ENCODE data around the gene GLT6D1.

Gene GLT6D1

DNA sequence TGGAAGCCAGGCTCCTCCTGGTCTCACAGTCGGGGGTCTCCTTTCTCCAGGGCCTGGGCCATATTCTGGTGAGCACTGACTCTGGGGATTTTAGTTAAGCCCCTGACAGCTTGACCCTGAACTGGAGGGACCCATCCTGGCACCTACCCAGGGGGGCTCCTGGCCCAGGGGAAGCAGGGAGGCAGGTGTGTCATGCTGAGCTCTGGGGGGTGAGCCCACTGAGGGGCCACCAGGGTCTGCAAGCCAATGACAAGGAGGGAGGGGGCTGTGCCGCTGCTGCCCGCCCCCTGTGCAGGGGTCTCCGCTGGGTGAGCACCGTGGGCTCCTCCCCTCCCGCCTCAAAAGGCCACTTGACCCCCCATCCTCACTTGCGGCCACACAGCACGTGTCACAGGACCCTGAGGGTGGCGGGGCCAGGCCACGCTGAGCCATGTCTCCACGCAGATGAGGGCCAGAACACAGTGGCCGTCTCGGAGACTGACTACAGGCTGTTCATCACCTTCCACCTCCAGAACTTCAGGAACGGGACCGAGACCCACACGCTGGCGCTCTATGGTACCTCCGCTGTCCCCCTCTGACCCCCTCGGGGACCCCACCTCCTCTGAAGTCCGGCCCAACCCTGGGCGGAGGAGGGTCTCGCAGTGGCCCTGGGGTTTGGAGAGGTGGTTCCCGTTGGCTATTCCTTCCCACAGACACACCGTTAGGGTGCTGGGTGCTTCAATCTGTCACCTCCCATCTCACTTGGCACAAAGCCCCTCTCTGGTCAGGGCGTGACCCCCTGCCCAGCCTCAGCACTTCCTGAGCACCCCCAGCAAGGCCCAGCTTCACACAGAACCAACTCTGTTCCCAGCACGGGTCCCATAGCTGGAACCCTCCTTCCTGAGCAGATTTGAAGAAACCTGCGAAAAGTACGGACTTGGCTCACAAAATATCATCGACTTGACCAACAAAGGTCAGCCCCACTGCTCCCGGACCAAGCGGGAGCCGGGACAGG lies 25.8 kb upstream of the GLT6D1 start:
- Histone ChIP-seq H3K36me3 (ENCODE audit: low read depth) (no peaks in the 10 kb centered on the region), H3K4me1 (ENCODE audit: insufficient read depth, poor library complexity, severe bottlenecking) (no peaks in the 10 kb centered on the region), H3K27me3 (ENCODE audit: insufficient read depth, poor library complexity, severe bottlenecking) (peaks cover 5% of the 10 kb centered on the region), H3K4me3 (ENCODE audit: severe bottlenecking) (no peak overlapping the region), H3K27ac (ENCODE audit: poor library complexity, severe bottlenecking) (no peak overlapping the region), H3K9me3 (ENCODE audit: severe bottlenecking) (no peaks in the 10 kb centered on the region)
- no peak for ATAC-seq (ENCODE audit: low read depth)
- DNase-seq (ENCODE audit: low spot score): no peak
- TF ChIP-seq, protein P1, sequence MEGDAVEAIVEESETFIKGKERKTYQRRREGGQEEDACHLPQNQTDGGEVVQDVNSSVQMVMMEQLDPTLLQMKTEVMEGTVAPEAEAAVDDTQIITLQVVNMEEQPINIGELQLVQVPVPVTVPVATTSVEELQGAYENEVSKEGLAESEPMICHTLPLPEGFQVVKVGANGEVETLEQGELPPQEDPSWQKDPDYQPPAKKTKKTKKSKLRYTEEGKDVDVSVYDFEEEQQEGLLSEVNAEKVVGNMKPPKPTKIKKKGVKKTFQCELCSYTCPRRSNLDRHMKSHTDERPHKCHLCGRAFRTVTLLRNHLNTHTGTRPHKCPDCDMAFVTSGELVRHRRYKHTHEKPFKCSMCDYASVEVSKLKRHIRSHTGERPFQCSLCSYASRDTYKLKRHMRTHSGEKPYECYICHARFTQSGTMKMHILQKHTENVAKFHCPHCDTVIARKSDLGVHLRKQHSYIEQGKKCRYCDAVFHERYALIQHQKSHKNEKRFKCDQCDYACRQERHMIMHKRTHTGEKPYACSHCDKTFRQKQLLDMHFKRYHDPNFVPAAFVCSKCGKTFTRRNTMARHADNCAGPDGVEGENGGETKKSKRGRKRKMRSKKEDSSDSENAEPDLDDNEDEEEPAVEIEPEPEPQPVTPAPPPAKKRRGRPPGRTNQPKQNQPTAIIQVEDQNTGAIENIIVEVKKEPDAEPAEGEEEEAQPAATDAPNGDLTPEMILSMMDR (IDR thresholded peaks at IDR 0.05; ENCODE audit: poor library complexity, severe bottlenecking): no peak

DNA sequence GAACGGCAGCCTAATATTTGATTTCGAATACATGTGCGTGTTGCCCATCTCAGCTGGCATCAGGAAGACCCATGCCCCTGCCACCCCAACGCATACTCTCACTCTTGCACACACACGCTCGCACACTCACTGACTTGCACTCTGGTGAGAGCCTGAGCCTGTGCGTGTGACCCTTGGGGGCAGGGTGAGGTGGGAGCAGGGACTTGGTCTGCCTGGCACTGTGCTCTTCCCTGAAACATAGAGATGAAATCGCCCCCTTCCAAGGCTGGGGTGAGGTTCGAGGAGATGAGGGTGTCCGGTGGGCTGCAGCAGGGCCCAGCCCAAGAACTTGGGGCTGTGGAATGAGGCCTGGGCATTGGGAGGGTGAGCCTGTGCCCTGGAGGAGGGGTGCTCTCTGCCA lies 24.9 kb upstream of the GLT6D1 start:
- Histone ChIP-seq H3K27ac (ENCODE audit: poor library complexity, severe bottlenecking) (no peak overlapping the region), H3K27me3 (ENCODE audit: insufficient read depth, poor library complexity, severe bottlenecking) (peaks cover 5% of the 10 kb centered on the region), H3K36me3 (ENCODE audit: low read depth) (no peaks in the 10 kb centered on the region), H3K4me3 (ENCODE audit: severe bottlenecking) (no peak overlapping the region), H3K9me3 (ENCODE audit: severe bottlenecking) (no peaks in the 10 kb centered on the region), H3K4me1 (ENCODE audit: insufficient read depth, poor library complexity, severe bottlenecking) (no peaks in the 10 kb centered on the region)
- TF ChIP-seq, protein P1 (IDR thresholded peaks at IDR 0.05; ENCODE audit: poor library complexity, severe bottlenecking): no peak
- ATAC-seq (ENCODE audit: low read depth) (no peak), DNase-seq (ENCODE audit: low spot score) (no peak)

DNA sequence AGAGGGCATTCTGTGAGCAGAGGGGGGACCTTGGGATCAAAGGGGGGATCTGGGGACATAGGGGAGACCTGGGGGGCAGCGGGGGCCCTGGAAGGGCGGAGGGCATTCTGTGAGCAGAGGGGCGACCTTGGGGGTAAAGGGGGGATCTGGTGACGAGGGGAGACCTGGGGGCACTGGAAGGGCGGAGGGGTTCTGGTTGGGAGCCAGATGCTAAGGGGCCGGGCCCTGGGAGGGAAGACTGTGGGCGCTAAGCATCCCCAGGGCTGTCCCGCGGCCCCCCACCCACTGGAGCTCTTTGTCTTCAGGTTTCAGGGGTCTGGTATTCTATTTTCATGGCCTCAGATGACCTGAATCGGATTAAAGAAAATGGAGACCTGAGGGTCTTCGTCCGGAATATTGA lies 24.5 kb upstream of the GLT6D1 start:
- DNase-seq (ENCODE audit: low spot score): no peak
- Histone ChIP-seq H3K36me3 (ENCODE audit: low read depth) (no peaks in the 10 kb centered on the region), H3K4me3 (ENCODE audit: severe bottlenecking) (no peak overlapping the region), H3K9me3 (ENCODE audit: severe bottlenecking) (no peaks in the 10 kb centered on the region), H3K27ac (ENCODE audit: poor library complexity, severe bottlenecking) (no peak overlapping the region), H3K4me1 (ENCODE audit: insufficient read depth, poor library complexity, severe bottlenecking) (no peaks in the 10 kb centered on the region), H3K27me3 (ENCODE audit: insufficient read depth, poor library complexity, severe bottlenecking) (peaks cover 5% of the 10 kb centered on the region)
- TF ChIP-seq, protein P1 (IDR thresholded peaks at IDR 0.05; ENCODE audit: poor library complexity, severe bottlenecking): no peak
- no peak for ATAC-seq (ENCODE audit: low read depth)

DNA sequence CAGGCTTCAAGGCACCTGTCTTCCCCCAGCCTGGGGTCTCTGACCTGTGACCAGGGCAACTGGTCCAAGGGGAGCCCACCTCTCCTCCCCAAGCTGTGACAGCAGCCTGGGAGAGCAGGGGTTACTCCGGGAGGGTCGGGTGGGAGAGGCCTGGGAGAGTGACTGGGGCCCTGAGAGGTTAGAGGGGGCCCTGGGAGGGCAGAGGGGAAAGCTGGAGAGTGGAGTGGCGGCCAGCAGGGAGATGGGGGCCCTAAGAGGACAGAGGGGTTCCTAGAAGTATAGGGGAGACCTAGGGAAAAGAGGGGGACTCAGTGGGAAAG lies 24.1 kb upstream of the GLT6D1 start:
- peaks cover 5% of the 10 kb centered on the region for H3K27me3 ChIP-seq (ENCODE audit: insufficient read depth, poor library complexity, severe bottlenecking)
- ATAC-seq (ENCODE audit: low read depth): no peak
- no peak for DNase-seq (ENCODE audit: low spot score)
- no peak overlapping the region for H3K4me3 ChIP-seq (ENCODE audit: severe bottlenecking)
- H3K4me1 ChIP-seq (ENCODE audit: insufficient read depth, poor library complexity, severe bottlenecking): no peaks in the 10 kb centered on the region
- H3K27ac ChIP-seq (ENCODE audit: poor library complexity, severe bottlenecking): no peak overlapping the region
- H3K9me3 ChIP-seq (ENCODE audit: severe bottlenecking): no peaks in the 10 kb centered on the region
- H3K36me3 ChIP-seq (ENCODE audit: low read depth): no peaks in the 10 kb centered on the region
- TF ChIP-seq, protein P1 (IDR thresholded peaks at IDR 0.05; ENCODE audit: poor library complexity, severe bottlenecking): no peak
